Tibial nerve (tissue), 4 donors: ENCODE measurements around the gene MAGI2. TPM values are rescaled to one million over a fixed set of nuclear protein-coding genes. Genes with fewer than 3 reads are reported as not detected.

Source experiments
- DNase-seq, 2 donors: peaks; one replicate each; pipeline ENCODE4 v3.0.0-alpha.2; 2019; ENCODE audit warnings: low spot score in 2 of 2
- H3K27ac ChIP-seq, 4 donors: fragments of 200-600 bp; sonication (generic) in 3 of 4; one replicate each; pipeline ENCODE4 v1.5.1; 2017 to 2019; ENCODE audit warnings: mild to moderate bottlenecking in 1 of 4
- H3K27me3 ChIP-seq, 2 donors: fragments of 200-600 bp; sonication (generic) in 1 of 2; one replicate each; pipeline versions ENCODE4 v1.5.1 to v1.6.0; 2017 to 2019
- H3K36me3 ChIP-seq, 3 donors: fragments of 200-600 bp; sonication (generic); one replicate each; pipeline ENCODE4 v1.5.1; 2018 to 2019
- H3K4me1 ChIP-seq, 4 donors: fragments of 200-600 bp; sonication (generic) in 3 of 4; one replicate each; pipeline ENCODE4 v1.5.1; 2017 to 2019
- H3K4me3 ChIP-seq, 4 donors: fragments of 200-600 bp; sonication (generic) in 3 of 4; one replicate each; pipeline ENCODE4 v1.5.1; 2017 to 2019; ENCODE audit warnings: mild to moderate bottlenecking in 1 of 4, moderate library complexity in 1 of 4
- H3K9me3 ChIP-seq, 4 donors: fragments of 200-600 bp; sonication (generic) in 3 of 4; one replicate each; pipeline ENCODE4 v1.5.1; 2017 to 2019
- EP300 ChIP-seq, 2 donors: sonication (generic); formaldehyde crosslinking; IDR thresholded peaks; one replicate each; pipeline ENCODE4 v1.6.1; 2017; ENCODE audit warnings: antibody characterized with exemption in 2 of 2, mild to moderate bottlenecking in 1 of 2
- POLR2A ChIP-seq, 2 donors: fragments of 450-650 bp; IDR thresholded peaks; one replicate each; pipeline ENCODE4 v1.6.1; 2017; ENCODE audit warnings: antibody characterized with exemption in 2 of 2, mild to moderate bottlenecking in 2 of 2, moderate library complexity in 2 of 2
- WGBS, 2 donors: methylation state at CpG; one replicate each; pipeline ENCODE4 v1.1.5; 2018; 5-methylcytosine and 5-hydroxymethylcytosine counted together
- total RNA-seq, 4 donors: library from RNA; depleted of rRNA; stranded (reverse); fragments of >200 nt; gene quantifications; one replicate each; pipeline ENCODE4 v1.1.0, GENCODE V29; 2016
- TF ChIP-seq, protein P1 (sequence below), 5 experiments: fragments of 200-600 bp in 3 of 5; fragments of 450-650 bp in 2 of 5; sonication (generic) in 3 of 5; IDR thresholded peaks; one replicate each; pipeline ENCODE4 v1.5.1; 2016 to 2019; ENCODE audit warnings: antibody characterized with exemption in 5 of 5, mild to moderate bottlenecking in 3 of 5, moderate library complexity in 2 of 5

Gene MAGI2
- total RNA-seq, 4 donors from 2014 or later, result 33.6 to 58.2 (median 55.6) TPM

DNA sequence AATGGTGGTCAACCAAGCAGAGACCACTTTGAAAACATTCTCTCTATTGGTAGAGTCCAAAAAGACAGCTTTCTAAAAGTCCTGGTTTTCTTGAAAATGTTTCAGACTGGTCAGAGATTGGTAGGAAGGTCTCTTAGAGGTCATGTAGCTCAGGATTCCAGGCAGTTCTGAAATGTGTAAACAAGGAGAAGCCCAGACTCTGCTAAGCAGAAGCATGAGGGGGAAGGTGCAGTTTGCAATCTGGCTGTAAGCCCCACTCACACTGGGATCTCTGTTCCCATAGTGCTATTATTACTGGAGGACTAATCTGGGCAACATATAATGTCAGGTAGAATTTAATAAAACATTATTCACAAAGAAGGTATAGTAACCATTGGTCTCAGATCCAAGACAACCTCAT, 101.1 kb downstream of the MAGI2 start:
- H3K4me1 ChIP-seq, result peaks cover 0 to 16% (median 0%) of the 10 kb centered on the region in 4 donors
- no peaks in the 10 kb centered on the region for H3K9me3 ChIP-seq
- no peaks in the 10 kb centered on the region for H3K36me3 ChIP-seq
- TF ChIP-seq, protein P1, sequence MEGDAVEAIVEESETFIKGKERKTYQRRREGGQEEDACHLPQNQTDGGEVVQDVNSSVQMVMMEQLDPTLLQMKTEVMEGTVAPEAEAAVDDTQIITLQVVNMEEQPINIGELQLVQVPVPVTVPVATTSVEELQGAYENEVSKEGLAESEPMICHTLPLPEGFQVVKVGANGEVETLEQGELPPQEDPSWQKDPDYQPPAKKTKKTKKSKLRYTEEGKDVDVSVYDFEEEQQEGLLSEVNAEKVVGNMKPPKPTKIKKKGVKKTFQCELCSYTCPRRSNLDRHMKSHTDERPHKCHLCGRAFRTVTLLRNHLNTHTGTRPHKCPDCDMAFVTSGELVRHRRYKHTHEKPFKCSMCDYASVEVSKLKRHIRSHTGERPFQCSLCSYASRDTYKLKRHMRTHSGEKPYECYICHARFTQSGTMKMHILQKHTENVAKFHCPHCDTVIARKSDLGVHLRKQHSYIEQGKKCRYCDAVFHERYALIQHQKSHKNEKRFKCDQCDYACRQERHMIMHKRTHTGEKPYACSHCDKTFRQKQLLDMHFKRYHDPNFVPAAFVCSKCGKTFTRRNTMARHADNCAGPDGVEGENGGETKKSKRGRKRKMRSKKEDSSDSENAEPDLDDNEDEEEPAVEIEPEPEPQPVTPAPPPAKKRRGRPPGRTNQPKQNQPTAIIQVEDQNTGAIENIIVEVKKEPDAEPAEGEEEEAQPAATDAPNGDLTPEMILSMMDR (IDR thresholded peaks at IDR 0.05), result no peak
- TF ChIP-seq EP300 (IDR thresholded peaks at IDR 0.05), result no peak
- no peak for TF ChIP-seq POLR2A (IDR thresholded peaks at IDR 0.05)
- H3K27ac ChIP-seq, result no peak overlapping the region
- H3K4me3 ChIP-seq, result no peak overlapping the region
- no peaks in the 10 kb centered on the region for H3K27me3 ChIP-seq
- no peak for DNase-seq

GRCh38 chr7:79347351-79347750, 106.1 kb downstream of the MAGI2 start:
- peaks cover 0 to 12% (median 0%) of the 10 kb centered on the region in 4 donors for H3K4me1 ChIP-seq
- no peak for TF ChIP-seq POLR2A (IDR thresholded peaks at IDR 0.05)
- TF ChIP-seq EP300 (IDR thresholded peaks at IDR 0.05), result no peak
- no peaks in the 10 kb centered on the region for H3K36me3 ChIP-seq
- DNase-seq, result no peak
- no peak overlapping the region for H3K27ac ChIP-seq
- WGBS, 2 donors, result 82 to 84% methylated on average over 3 of the region's 3 CpGs
- H3K27me3 ChIP-seq, result no peaks in the 10 kb centered on the region
- no peaks in the 10 kb centered on the region for H3K9me3 ChIP-seq
- no peak overlapping the region for H3K4me3 ChIP-seq

DNA sequence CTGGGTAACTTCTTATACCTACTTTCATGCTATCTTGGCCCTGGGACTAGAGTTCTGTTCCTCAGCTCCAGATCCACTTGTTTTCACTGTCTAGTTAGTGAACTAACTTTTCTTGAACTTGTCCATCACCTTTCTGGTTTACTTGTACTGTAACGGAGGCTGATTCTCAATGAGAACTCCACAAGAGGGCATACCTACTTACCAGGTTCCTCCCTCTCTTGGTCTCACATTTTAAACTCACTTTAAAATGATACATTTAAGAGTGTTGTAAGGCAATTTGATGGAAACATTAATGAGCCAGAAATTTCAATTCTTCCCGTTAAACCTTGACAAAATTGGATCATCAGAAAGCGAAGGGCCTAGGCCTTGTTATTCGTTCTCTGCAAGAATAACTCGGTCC, 111.6 kb downstream of the MAGI2 start:
- no peaks in the 10 kb centered on the region for H3K4me1 ChIP-seq
- TF ChIP-seq POLR2A (IDR thresholded peaks at IDR 0.05) (no peak), EP300 (IDR thresholded peaks at IDR 0.05) (no peak)
- TF ChIP-seq, protein P1 (IDR thresholded peaks at IDR 0.05), result no peak
- no peak for DNase-seq
- no peaks in the 10 kb centered on the region for H3K9me3 ChIP-seq
- WGBS, 2 donors, result 78 to 83% methylated on average over 5 of the region's 5 CpGs
- no peak overlapping the region for H3K4me3 ChIP-seq
- H3K27me3 ChIP-seq, result no peaks in the 10 kb centered on the region
- H3K36me3 ChIP-seq, result no peaks in the 10 kb centered on the region
- H3K27ac ChIP-seq, result no peak overlapping the region

DNA sequence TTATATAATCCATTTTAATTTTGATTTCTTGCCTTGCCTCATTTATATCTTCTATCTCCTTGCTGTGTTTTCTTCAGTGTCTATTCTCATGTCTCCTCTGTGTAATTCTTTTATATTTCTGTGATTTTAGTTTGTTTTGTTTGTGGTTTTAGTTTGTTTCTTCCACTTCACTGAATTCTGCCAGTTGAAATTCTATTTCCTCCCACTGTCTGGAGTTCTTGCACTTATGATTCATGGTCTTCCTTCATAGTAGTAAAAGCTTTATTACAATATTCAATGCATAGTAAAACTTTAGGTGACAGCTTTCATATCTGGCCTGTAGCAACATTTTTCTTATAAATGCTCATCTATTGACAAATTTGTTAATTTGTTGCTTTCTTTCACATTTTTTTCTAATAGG, 113.3 kb downstream of the MAGI2 start:
- Histone ChIP-seq H3K4me1 (no peaks in the 10 kb centered on the region), H3K27ac (no peak overlapping the region), H3K27me3 (no peaks in the 10 kb centered on the region), H3K4me3 (no peak overlapping the region), H3K36me3 (no peaks in the 10 kb centered on the region), H3K9me3 (no peaks in the 10 kb centered on the region)
- TF ChIP-seq, protein P1 (IDR thresholded peaks at IDR 0.05), result no peak
- TF ChIP-seq EP300 (IDR thresholded peaks at IDR 0.05) (no peak), POLR2A (IDR thresholded peaks at IDR 0.05) (no peak)
- no peak for DNase-seq

- no peaks in the 10 kb centered on the region for H3K27me3 ChIP-seq
- H3K4me1 ChIP-seq, result no peaks in the 10 kb centered on the region
- no peaks in the 10 kb centered on the region for H3K9me3 ChIP-seq
- 94 to 96% methylated on average over 4 of the region's 4 CpGs for WGBS, 2 donors
- no peak overlapping the region for H3K4me3 ChIP-seq
- H3K27ac ChIP-seq, result no peak overlapping the region
- no peak for TF ChIP-seq EP300 (IDR thresholded peaks at IDR 0.05)
- TF ChIP-seq, protein P1 (IDR thresholded peaks at IDR 0.05), result no peak
- no peak for TF ChIP-seq POLR2A (IDR thresholded peaks at IDR 0.05)
- no peaks in the 10 kb centered on the region for H3K36me3 ChIP-seq
- DNase-seq, result no peak
Observed at GRCh38 chr7:79339208-79339925, 114.1 kb downstream of the MAGI2 start.
